GM10266 (cell line): Measurements from ENCODE around the gene DTHD1.

ENCODE experiments used
- DNase-seq: peaks from one replicate; pipeline ENCODE4 v3.0.0; 2012; ENCODE audit errors: extremely low spot score
- TF ChIP-seq, protein P1 (sequence below): IDR thresholded peaks from 2 replicates; pipeline ENCODE4 v1.5.1; 2012; ENCODE audit warnings: mild to moderate bottlenecking, low read depth; ENCODE audit not compliant: control insufficient read depth, insufficient read depth; ENCODE audit errors: missing control alignments

Gene DTHD1

DNA sequence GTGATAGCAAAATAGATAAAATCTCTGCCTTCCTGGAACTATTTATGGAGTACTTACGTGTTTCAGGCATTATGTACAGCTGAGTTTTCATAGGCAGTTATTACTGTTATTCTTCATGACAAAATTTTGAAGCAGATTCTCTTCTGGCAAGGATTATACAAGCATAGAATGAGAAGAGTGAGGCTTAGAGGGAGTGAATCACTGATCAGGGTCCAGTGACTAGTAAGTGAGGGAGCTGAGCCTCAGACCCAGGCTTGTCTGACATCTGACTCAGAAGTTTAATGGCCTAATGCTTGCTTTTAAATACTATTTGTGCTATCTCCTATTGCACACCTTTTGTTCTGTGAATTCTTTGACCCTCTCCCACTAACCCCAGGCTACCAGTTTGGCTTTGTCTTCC lies 110.6 kb downstream of the DTHD1 start:
- no peak for DNase-seq
- TF ChIP-seq, protein P1, sequence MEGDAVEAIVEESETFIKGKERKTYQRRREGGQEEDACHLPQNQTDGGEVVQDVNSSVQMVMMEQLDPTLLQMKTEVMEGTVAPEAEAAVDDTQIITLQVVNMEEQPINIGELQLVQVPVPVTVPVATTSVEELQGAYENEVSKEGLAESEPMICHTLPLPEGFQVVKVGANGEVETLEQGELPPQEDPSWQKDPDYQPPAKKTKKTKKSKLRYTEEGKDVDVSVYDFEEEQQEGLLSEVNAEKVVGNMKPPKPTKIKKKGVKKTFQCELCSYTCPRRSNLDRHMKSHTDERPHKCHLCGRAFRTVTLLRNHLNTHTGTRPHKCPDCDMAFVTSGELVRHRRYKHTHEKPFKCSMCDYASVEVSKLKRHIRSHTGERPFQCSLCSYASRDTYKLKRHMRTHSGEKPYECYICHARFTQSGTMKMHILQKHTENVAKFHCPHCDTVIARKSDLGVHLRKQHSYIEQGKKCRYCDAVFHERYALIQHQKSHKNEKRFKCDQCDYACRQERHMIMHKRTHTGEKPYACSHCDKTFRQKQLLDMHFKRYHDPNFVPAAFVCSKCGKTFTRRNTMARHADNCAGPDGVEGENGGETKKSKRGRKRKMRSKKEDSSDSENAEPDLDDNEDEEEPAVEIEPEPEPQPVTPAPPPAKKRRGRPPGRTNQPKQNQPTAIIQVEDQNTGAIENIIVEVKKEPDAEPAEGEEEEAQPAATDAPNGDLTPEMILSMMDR, result no peak

- TF ChIP-seq, protein P1, result no peak
- no peak for DNase-seq
Measured at GRCh38 chr4:36392916-36393315, 111.5 kb downstream of the DTHD1 start.
